22Rv1 (cell line): ENCODE measurements around the gene UNC79.

Experiments
- CTCF ChIP-seq: fragments of 450-650 bp; IDR thresholded peaks from 2 replicates; pipeline ENCODE4 v1.5.1; 2017; ENCODE audit warnings: mild to moderate bottlenecking
- ZFX ChIP-seq: fragments of 450-650 bp; IDR thresholded peaks from 2 replicates; pipeline ENCODE4 v1.6.1; 2017; ENCODE audit warnings: antibody characterized with exemption, borderline replicate concordance

- no peak for TF ChIP-seq CTCF
- no peak for TF ChIP-seq ZFX
Observed at GRCh38 chr14:93728651-93729016, 297.9 kb downstream of the UNC79 start.
